Ammon's horn (tissue), 1 donor: ENCODE results near the gene HOXD10.

Experiments
- DNase-seq: peaks from one replicate; pipeline ENCODE4 v3.0.0-alpha.2; 2016; ENCODE audit warnings: low spot score

Gene HOXD10

DNA sequence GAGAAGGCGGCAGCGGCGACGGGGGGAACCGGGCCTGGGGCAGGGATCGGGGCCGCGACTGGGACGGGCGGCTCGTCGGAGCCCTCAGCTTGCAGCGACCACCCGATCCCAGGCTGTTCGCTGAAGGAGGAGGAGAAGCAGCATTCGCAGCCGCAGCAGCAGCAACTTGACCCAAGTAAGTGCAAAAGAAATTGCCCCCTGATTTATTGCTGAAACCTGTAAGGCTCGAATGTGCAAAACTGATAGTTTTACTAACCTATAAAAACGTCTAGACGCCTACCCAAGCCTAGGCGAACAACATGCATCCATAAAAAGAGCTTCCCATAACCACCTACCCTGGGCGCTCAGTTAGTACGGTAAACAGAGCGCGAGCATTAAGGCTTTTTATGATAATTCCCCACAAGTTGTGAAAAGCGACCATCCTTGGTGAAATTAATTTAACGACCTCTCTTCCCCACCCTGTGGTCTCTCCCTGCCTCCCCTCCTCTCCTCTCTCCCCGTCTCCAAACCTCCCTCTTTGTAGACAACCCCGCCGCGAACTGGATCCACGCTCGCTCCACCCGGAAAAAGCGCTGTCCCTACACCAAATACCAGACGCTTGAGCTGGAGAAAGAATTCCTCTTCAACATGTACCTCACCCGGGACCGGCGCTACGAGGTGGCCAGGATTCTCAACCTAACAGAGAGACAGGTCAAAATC lies 7.0 kb downstream of the HOXD10 start:
- DNase-seq, result no peak

DNA sequence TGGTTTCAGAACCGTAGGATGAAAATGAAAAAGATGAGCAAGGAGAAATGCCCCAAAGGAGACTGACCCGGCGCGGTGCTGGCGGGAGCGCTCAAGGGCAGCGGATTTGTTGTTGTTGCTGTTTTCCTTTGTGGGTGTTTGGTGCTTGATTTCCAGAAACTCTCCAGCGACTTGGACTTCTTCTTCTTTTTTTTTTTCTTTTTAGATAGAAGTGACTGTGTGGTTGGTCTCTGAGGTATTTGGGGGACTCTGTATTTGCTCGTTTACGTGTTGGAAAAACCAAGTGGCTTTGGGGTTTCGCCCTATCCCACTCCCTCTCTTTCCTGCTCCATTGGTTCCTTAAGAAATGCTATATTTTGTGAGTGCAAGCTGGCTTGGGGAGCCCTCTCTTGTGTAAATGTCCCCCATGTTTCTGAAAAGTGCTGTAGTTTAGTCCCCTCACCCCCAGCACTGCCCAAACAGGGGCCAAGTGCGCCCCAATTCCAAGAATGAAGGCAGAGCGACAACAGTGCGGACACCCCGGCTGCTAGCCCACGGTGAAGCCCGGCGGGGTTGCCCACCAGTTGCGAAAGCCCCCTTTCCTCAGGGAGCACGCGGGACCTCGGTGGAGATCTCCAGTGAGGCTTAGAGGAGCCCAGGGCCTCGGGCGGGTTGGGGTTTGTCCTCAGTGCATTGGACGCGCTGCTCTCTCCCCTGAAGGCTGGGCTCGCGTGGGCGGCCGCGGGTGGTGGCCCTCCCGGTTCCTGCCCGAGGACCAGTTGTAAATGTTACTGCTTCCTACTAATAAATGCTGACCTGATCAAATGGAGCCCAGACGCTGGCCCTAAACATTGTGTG lies 7.8 kb downstream of the HOXD10 start:
- no peak for DNase-seq

DNA sequence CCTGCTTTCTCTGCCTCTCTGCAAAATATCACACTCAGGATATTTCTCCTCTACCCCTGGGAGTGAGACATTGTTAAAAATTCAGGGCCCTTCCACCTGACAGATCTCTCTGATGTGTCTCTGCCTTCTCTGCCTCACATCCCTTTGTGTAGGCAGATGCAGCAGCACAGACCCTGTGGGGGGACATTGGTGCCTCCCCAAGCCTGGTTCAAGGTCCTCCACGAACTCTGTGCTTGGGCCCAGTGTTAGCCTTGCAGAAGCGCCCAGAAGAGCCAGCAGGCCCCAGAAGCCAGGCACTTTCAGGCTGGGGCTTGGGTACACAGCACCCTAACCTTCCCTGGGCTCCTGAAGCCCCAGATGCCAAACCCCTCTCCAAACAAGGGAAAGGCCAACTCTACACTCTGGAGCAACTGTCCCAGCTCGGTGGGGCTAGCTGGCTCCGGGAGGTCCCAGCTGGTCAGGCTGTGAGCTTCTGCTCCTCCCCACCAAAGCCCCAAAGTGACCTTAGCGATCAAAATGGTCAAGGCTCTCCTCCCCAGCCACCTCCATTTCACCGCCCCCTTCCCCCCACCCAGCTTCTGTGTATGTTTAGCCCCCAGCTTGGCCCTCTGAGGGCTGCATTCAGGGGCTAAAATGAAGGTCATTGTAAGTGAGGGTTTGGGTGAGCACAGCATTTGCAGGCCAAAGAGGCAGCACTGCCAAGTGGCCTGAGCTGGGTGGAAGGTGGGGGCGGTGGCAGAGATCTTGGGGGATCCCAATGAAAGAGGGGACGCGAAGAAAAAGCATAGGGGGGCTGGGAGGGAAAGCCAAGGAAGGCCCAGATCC lies 8.6 kb downstream of the HOXD10 start:
- DNase-seq, result no peak

DNA sequence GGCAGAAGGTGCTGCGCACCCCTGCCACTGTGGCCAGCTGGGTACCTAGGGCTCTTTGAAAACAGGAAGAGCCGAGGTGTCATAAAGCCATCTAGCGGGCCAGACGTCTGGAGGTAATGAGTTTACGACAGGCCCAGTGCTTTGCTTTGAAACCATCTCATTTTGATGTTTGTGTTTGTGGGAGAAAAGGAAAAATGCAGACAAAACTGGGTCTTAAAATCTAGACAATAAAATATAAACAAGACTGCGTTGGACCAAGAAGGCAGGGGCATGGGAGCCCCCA lies 9.1 kb downstream of the HOXD10 start:
- no peak for DNase-seq

DNA sequence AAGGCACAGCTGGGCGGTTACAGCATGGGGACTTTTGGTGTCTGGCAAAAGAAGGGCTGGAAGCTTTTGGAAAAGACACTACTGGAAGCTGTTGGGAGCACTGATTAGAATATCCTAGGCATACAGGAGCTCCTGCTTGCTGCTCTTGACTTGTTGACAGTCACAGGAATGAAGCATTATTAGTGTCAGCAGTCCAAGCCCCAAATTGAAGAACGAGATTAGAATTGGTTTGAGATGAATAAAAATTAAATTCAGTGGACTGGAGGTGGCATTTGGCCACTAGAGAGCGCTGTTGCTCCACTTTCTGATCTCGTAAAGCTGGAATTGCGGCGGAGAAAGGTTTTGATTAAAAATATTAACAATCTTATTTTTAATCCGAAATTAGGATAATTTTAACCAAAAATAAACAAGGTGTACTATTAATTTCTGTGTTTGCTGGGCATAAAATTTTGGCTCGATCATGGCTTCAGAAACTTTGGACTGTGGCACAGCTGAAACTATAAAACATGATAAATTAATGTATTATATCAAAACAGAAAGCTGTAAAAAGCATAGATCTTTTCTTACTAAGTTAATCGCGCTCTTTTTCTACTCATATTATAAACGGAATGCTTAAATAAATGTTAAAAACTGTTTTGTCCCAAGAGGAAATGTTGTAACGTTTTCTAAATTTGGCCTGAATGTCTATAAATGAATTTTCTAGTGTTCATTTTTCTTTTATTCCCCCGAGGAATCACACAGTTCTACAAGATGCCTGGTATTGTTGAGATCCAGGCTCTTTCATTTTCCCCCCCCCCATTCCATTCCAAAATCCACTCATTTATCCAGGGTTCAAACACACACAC lies 10.6 kb downstream of the HOXD10 start:
- DNase-seq, result peak; percentile 75

DNA sequence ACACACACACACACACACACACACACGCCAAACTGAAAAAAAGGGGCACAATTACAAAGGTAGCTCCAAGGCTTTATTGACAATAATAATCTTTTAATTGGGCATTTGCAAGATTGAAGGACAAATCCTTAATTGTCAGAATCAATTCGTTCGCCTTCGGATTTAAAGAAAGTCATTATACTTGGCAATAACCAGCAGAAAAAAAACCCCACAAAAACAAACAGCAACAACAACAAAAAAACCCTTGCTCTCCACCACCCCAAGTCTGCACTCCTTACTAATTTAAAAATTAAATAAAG lies 11.1 kb downstream of the HOXD10 start:
- no peak for DNase-seq

DNA sequence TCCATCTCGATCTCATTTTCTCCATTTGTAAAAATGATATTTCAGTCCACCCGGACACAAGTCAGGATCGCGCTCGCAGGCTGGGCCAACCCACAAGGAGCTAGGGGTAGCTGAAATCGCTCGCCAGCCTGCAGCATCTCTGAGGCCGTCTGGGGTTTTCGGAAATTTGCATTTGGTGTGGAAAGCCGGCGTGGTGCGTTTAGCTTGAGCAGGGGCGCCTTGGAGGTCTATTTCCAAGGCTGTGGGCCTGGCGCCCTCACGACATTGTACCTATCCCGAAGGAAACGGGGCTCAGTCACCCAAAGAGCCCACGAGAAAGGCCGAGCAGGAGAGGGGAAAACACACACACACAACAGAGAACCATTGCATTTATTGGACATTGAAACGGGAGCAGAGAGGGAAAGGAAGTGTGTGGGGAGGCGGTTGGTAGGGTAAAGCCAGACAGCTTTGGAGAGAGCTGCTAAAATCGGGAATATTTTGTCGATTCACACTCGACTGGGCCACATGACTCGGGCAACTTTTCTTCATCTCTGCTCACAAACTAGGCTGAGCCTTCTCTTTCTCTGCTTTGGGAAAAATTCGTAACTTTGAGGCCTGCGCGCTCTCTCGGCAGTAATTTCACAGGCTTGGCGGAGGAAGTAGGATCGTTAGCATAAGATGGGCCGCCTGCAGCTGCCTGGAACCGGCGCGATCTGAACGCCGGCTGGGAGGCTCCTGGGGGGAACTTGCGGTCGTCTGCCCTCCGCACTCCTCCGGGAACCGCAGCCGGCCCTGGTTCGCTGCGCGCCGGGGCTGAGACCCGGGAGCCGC lies 11.8 kb downstream of the HOXD10 start:
- DNase-seq, result no peak

DNA sequence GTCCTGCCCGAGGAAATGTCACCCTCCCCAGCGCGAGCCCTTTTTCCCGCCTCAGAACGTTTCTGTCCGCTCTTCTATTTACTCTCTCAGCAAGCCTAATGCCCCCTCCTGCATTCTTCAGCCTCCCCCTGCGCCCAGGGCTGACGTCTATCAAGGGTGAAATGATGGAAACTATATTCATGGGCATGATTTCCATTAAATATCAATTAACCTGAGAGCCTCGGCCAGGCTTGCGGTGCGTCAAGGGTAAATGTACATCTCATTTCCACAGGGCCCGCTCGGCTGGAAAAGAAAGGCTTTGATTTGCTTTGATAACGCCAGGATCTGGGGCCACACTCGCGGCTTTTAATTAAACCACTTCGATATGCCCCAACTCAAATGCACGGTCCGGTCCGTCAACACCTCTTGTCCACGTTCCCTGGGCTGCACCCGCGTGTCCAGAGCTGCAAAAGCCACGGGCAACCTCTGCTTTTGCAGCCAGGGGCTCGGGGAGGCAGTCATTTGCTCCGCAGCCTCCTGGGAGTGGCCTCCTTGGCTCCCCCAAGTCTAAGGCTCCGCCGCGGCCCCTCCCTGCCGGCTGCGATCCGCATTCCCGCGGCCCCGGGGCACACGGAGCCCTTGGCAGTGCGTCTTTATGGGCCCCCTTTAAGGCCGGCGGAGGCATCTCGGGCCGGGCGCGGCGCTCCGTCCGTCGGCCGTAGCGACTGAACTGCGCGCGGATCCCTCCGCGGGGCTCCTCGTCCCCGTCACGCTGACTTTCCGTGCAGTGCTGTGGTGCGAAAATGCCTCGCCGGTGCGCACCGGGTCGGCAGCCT lies 12.6 kb downstream of the HOXD10 start, which contains the start of gene HOXD8:
HOXD8 (plus strand) TSS at position 724 of the 815 bp plus-strand sequence. CDS start 662 bp downstream, outside the sequence.
- no peak for DNase-seq

DNA sequence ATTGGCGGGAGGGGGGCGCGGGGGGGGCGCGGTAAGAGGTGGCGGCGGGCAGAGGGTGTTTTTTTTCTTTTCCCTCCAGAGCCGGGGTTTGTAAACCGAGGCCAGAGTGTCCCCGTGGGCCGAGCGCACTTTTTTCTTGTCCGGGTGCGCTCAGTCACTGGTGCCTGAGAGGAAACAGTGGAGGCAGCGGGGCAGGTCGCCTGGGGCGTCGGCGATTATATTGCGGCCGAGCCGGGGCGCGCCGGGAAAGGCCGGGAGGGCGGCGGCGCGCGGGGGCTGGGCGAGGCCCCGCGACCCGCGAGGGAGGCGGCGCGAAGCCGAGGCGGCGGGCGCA lies 13.2 kb downstream of the HOXD10 start:
- no peak for DNase-seq

DNA sequence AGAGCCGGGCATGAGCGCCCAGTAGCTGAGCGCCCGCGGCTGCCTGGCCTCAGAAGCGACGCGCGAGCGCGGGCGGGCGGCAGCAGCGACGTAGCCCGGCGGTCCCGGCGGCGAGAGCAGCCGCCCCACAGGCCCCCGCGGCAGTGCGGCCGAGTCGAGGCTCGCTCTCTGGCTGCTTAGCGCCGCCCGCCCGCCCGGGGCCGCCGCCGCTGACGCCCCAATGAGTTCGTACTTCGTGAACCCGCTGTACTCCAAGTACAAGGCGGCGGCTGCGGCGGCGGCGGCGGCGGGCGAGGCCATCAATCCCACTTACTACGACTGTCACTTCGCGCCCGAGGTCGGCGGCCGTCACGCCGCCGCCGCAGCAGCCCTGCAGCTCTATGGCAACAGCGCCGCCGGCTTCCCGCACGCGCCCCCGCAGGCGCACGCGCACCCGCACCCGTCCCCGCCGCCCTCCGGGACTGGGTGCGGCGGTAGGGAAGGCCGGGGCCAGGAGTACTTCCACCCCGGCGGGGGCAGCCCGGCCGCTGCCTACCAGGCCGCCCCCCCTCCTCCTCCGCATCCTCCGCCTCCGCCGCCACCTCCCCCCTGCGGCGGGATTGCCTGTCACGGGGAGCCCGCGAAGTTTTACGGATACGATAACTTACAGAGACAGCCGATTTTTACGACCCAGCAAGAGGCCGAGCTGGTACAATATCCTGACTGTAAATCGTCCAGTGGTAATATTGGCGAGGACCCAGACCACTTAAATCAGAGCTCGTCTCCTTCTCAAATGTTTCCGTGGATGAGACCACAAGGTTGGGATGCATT lies 13.8 kb downstream of the HOXD10 start:
- no peak for DNase-seq

DNA sequence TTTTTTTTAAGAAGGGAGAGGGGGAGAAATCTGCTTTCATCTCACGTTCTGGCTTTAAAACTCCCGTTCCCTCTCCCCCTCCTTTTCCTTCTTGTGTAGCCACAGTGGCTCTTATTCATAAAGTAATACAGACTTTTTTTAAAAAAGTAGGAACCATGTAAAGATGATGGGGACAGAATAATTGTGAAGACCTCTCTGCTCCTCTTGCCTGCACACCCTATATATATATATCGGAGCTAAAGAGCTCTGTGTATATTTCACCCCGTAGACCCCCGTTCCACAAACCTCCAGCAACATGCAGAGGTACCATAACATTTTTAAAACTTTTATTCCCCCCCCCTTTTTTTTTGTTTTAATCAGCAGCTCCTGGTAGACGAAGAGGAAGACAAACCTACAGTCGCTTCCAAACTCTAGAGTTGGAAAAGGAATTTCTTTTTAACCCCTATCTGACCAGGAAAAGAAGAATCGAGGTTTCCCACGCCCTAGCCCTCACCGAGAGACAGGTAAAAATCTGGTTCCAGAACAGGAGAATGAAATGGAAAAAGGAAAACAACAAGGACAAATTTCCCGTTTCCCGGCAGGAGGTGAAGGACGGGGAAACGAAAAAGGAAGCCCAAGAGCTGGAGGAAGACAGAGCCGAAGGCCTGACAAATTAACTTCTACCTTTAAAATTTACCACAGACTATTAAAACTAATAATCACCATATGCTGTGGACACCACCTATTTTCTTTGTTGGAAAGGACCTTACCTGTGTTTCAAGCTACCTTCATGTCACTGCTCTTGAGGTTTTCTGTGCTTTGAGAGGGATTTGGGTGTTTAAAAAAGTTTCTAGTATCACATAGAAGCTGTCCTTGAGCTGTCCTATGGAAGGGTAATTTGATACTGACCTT lies 14.6 kb downstream of the HOXD10 start:
- no peak for DNase-seq

DNA sequence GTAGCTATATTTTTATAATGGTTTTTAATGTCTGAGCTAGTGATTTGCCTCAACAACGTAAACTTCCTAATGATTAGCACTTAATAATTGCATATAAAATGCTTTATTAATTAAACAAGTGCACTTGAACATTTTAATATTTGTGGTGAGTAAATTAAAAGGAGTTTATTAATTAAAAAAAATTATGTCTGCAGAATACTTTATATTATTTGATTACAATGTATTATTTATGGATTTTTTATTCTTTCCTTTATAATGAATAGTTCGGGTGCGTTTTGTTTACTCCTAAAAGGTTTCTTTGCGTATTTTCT lies 15.2 kb downstream of the HOXD10 start:
- no peak for DNase-seq

DNA sequence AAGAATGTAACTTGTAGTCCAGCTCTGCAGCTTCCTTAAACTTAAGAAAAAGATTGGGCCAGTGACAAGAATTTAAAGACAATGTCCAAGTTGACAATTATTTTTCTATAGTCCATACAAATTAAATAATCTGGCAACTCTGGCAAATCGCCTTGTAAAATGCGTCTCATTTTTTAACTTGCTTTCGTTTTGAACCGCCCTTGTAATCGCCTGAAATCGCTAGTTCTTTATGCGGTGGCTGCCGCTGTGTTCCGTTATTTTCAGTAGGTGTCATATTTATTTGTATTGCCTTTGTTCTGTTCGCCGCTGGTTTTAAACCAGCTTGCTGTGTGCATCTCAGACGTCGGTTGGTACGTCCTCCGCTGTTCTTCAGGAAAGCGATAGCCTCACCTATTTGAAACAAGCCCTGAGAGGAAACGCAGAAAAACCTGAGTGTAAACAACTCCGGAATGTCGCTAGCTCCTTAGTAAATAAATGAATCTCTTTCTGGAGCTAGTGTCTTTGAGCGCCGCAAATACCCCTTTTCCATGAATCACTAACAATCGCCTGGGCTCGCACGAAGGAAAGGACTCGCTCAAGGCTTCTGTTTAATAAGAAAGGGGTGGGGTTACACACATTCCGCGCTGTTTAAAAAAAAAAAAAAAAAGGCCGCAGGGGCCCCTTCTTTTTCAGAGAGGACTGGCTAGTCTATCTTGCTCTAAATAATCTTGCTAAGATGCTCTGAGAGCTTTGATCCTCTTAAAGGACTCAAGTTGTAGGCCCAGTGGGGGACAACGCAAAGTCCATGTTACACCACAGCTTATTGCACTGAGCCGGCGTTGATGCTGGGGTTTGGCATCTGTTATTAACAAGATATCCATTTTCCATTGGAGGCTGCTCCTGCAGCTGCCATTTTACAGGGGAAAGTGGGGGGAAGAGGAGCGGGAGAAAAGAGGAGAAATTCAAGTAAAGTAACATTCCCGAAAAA lies 15.9 kb downstream of the HOXD10 start:
- no peak for DNase-seq

DNA sequence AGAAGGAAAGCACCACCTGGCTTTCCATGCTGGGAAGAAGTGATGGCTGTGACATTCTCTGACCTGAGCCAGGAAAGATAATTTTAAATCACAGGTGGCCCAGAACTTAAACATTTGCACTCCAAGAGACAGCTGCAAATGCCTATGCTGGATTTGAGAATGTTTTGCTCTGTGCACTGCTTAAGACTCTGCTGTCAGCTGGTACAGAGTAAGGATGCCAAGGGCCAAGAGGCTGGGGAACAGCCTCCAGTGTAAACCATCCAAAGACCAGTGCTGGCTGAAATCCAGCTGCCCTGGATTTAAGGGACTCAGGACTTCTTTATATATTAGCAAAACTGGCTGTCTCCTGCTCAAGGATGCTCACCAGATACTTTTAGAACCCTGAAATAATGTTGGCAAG lies 16.8 kb downstream of the HOXD10 start:
- DNase-seq, result no peak

DNA sequence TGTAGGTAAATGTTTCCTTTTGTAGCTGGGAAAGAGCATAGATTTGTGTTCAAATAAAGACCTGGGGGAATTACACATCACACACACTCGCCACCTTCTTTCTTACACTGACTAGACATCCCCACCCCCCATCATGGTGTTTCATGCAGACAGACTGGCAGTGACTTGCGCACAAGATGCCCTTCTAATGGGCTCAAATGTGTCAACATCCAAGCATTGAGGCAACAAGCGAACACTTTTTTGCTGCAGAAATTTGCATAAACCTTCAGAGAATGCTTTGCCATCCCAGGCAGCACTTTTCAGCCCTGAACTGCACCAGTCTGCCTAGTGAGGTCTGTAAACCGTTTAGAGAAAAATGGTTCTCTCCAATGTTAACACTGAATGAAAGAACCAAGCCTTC lies 17.5 kb downstream of the HOXD10 start:
- DNase-seq, result no peak

DNA sequence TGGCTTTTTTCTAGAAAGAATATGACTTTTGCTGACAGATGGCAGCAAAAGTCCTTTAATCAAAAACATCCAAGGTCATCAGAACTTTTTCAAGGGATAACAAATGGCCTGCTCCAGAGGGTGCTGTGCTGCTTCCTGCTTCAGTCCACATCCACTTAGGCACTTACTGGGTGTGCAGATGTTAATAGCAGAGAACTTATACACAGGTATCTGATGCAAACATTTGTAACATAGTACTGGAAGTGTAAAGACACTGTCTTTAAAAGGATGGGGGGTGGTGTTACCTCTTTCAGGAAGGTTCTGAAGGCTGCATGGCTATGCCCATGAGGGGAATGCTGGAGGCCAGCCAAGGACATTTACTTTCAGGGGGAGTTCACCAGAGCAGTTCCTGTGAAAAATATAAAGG lies 18.5 kb downstream of the HOXD10 start:
- no peak for DNase-seq
